ENCODE results near the gene FGFBP3.

FGFBP3 gene

DNA sequence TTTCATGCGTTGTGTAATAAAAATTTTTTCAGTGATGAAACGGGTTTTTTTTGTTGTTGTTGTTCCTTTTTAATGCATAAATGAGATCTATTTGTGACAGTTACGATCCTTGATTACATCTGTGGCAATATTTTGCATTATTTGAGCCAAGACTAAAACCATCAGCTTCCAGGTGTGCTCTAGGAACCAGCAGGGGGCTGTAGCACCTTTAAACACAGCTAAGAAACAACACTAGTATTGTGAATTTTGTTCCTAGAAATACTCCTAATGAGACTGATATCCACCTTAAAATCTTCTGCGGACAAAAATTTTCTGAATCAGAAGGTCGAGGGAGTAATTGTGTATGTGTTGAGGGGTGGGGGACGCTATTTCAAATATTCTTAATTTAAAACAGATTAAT is 52.6 kb downstream of the FGFBP3 start:
- DNase-seq: no peak
- no peak for ATAC-seq
